Left lung (tissue), 10 donors: ENCODE data around the gene ACP1. TPM values are rescaled to one million over a fixed set of nuclear protein-coding genes. Genes with fewer than 3 reads are reported as not detected.

Experiments
- ATAC-seq: fragments of 200-7000 bp; cut with Tn5 transposase; one replicate; pipeline ENCODE4 v1.9.1; 2020; ENCODE audit warnings: moderate library complexity
- DNase-seq, 4 donors: peaks; one replicate each; pipeline ENCODE4 v3.0.0-alpha.2; 2013 to 2020
- H3K27ac ChIP-seq, 2 donors: fragments of 200-600 bp; sonication (generic) in 1 of 2; one replicate each; pipeline versions ENCODE4 v1.5.0 to v1.8.0; 2020 to 2021
- H3K27me3 ChIP-seq, 2 donors: fragments of 200-600 bp; sonication (generic) in 1 of 2; one replicate each; pipeline versions ENCODE4 v1.5.0 to v1.8.0; 2020 to 2021
- H3K36me3 ChIP-seq, 2 donors: fragments of 200-600 bp; sonication (generic) in 1 of 2; one replicate each; pipeline versions ENCODE4 v1.5.0 to v1.8.0; 2020 to 2021
- H3K4me1 ChIP-seq, 2 donors: fragments of 200-600 bp; one replicate each; pipeline ENCODE4 v1.8.0; 2021
- H3K4me3 ChIP-seq, 2 donors: fragments of 200-600 bp; sonication (generic) in 1 of 2; one replicate each; pipeline versions ENCODE4 v1.5.0 to v1.8.0; 2020 to 2021; ENCODE audit warnings: mild to moderate bottlenecking in 1 of 2
- H3K9me3 ChIP-seq, 2 donors: fragments of 200-600 bp; sonication (generic) in 1 of 2; one replicate each; pipeline versions ENCODE4 v1.5.0 to v1.8.0; 2020 to 2021
- intact Hi-C, 2 donors: fragments of 100-400 bp; cut with DNase I; formaldehyde crosslinking; loops; one replicate each; pipeline versions ENCODE4 v1.11.2 to v1.14.2; 2022
- polyA plus RNA-seq, 6 donors: library from polyadenylated mRNA; unstranded; fragments of 120-200 nt; gene quantifications; one replicate each; pipeline ENCODE4 v1.2.1, GENCODE V29; 2013; ENCODE audit not compliant: insufficient read length in 6 of 6
- total RNA-seq, 2 donors: library from RNA; stranded (reverse); fragmentation: NEBNext Ultra II Directional; extraction: Animal tissue kit (Norgen Biotek cat#: 25700); gene quantifications; one replicate each; pipeline ENCODE4 v1.2.1, GENCODE V29; 2021
- TF ChIP-seq, protein P1 (sequence below), 2 donors: fragments of 200-600 bp; sonication (generic) in 1 of 2; IDR thresholded peaks; one replicate each; pipeline versions ENCODE4 v1.5.0 to v1.8.0; 2021; ENCODE audit warnings: antibody characterized with exemption in 2 of 2
- donor health status: DM: no; HTN: yes; CAD: no.
- donor health status: DM: no; HTN: no; CAD: no.

Gene ACP1
- total and polyA plus RNA-seq, 8 donors, result 76.5 to 162 (median 144) TPM

DNA sequence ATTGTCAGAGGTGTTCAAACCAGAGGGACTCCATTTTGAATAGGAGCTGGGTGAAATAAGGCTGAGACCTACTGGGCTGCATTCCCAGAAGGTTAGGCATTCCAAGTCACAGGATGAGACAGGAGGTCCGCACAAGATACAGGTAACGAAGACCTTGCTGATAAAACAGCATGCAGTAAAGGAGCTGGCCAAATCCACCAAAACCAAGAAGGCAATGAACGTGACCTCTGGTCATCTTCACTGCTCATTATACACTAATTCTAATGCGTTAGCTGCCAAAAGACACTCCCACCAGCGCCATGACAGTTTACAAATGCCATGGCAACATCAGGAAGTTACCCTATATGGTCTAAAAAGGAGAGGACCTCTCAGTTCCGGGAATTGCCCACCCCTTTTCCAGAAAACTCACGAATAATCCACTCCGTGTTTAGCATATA is 11.5 kb upstream of the ACP1 start:
- intact Hi-C loops, result no loop called here
- Histone ChIP-seq H3K4me1 (no peaks in the 10 kb centered on the region), H3K4me3 (no peak overlapping the region), H3K36me3 (peaks cover 0 to 12% of the 10 kb centered on the region in 2 donors), H3K27ac (no peak overlapping the region), H3K9me3 (peaks cover 0 to 5% of the 10 kb centered on the region in 2 donors), H3K27me3 (no peaks in the 10 kb centered on the region)
- ATAC-seq (no peak), DNase-seq (no peak)
- TF ChIP-seq, protein P1, sequence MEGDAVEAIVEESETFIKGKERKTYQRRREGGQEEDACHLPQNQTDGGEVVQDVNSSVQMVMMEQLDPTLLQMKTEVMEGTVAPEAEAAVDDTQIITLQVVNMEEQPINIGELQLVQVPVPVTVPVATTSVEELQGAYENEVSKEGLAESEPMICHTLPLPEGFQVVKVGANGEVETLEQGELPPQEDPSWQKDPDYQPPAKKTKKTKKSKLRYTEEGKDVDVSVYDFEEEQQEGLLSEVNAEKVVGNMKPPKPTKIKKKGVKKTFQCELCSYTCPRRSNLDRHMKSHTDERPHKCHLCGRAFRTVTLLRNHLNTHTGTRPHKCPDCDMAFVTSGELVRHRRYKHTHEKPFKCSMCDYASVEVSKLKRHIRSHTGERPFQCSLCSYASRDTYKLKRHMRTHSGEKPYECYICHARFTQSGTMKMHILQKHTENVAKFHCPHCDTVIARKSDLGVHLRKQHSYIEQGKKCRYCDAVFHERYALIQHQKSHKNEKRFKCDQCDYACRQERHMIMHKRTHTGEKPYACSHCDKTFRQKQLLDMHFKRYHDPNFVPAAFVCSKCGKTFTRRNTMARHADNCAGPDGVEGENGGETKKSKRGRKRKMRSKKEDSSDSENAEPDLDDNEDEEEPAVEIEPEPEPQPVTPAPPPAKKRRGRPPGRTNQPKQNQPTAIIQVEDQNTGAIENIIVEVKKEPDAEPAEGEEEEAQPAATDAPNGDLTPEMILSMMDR (IDR thresholded peaks at IDR 0.05), result no peak

DNA sequence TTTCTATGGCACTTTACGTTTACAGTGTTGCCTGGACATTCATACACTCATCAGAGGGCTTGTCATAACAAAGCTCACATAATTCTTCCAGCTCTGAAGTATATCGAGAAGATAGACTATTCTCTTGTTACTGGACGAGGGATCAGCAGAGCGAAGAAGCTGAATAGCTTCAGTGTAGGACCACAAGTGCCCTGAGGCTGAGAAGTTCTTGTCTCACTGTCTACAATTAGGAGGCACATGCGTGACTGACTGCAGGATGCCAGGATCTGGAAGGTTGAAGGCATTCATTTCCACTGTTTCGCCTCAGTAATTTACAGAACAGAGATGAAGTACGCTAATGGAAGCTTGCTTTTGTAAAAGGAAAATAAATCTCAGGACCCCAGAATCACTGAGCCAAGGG is 10.5 kb upstream of the ACP1 start:
- Histone ChIP-seq H3K9me3 (peaks cover 0 to 5% of the 10 kb centered on the region in 2 donors), H3K4me1 (no peaks in the 10 kb centered on the region), H3K27ac (no peak overlapping the region), H3K36me3 (peaks cover 0 to 7% of the 10 kb centered on the region in 2 donors), H3K27me3 (no peaks in the 10 kb centered on the region), H3K4me3 (no peak overlapping the region)
- DNase-seq, result no peak
- intact Hi-C loops, result no loop called here
- ATAC-seq, result no peak
- TF ChIP-seq, protein P1 (IDR thresholded peaks at IDR 0.05), result no peak

GRCh38 chr2:255195-255594 is 9.6 kb upstream of the ACP1 start:
- H3K27me3 ChIP-seq, result no peaks in the 10 kb centered on the region
- ATAC-seq (no peak), DNase-seq (no peak)
- peaks cover 0 to 1% of the 10 kb centered on the region in 2 donors for H3K4me1 ChIP-seq
- no peaks in the 10 kb centered on the region for H3K36me3 ChIP-seq
- TF ChIP-seq, protein P1 (IDR thresholded peaks at IDR 0.05), result no peak
- no peak overlapping the region for H3K4me3 ChIP-seq
- peaks cover 0 to 5% of the 10 kb centered on the region in 2 donors for H3K9me3 ChIP-seq
- H3K27ac ChIP-seq, result no peak overlapping the region
- intact Hi-C loops, result no loop called here

DNA sequence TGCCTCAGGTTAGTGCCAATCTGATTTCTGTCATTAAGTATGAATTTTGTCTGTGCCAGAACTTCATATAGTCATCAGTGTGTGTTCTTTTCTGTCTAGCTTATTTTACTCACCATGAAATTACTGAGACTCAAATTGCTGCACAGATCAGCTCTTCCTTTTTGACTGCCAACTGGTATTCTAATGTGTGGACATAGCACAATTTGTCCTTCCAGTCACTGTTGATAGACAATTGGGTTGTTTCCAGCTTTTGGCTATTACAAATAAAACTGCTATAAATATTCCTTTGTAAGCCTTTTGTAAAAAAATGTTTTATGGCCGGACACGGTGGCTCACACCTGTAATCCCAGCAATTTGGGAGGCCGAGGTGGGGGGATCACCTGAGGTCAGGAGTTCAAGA is 8.7 kb upstream of the ACP1 start:
- intact Hi-C loops, result no loop called here
- ATAC-seq, result no peak
- H3K4me3 ChIP-seq, result no peak overlapping the region
- H3K27me3 ChIP-seq, result no peaks in the 10 kb centered on the region
- no peaks in the 10 kb centered on the region for H3K36me3 ChIP-seq
- peaks cover 0 to 5% of the 10 kb centered on the region in 2 donors for H3K9me3 ChIP-seq
- peaks cover 0 to 10% of the 10 kb centered on the region in 2 donors for H3K4me1 ChIP-seq
- H3K27ac ChIP-seq, result no peak overlapping the region
- TF ChIP-seq, protein P1 (IDR thresholded peaks at IDR 0.05), result no peak
- no peak for DNase-seq

DNA sequence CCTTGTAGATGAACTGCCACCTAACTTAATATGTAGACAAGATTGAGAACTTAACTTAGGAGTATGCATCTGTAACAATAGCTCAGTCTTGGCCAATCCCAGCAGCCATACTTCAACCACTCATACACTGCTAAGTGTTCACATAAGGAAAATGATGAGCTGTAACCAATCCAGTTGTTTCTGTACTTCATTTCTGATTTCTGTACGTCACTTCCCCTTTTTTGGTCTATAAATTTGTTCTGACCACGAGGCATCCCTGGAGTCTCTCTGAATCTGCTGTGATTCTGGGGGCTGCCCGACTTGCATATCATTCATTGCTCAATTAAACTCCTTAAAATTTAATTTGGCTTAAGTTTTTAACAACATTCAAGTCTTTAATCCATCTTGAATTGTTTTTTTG is 7.3 kb upstream of the ACP1 start:
- peaks cover 0 to 5% of the 10 kb centered on the region in 2 donors for H3K9me3 ChIP-seq
- peaks cover 3 to 21% of the 10 kb centered on the region in 2 donors for H3K4me1 ChIP-seq
- no peaks in the 10 kb centered on the region for H3K36me3 ChIP-seq
- TF ChIP-seq, protein P1 (IDR thresholded peaks at IDR 0.05), result no peak
- no peak for DNase-seq
- H3K27me3 ChIP-seq, result no peaks in the 10 kb centered on the region
- intact Hi-C loops, result no loop called here
- ATAC-seq, result no peak
- no peak overlapping the region for H3K4me3 ChIP-seq
- H3K27ac ChIP-seq, result no peak overlapping the region
